ENCODE data around the gene UQCC2. TPM values are rescaled to one million over a fixed set of nuclear protein-coding genes. Genes with fewer than 3 reads are reported as not detected.

UQCC2 gene
- total RNA-seq, 1 donor from 2014 or later = 39.6 TPM

GRCh38 chr6:33668328-33668727, 43.2 kb downstream of the UQCC2 start:
- intact Hi-C loops (cut with DNase I) = no loop called here
- peak overlapping the region; percentile 36 for H3K27ac ChIP-seq
- TF ChIP-seq, protein P1, sequence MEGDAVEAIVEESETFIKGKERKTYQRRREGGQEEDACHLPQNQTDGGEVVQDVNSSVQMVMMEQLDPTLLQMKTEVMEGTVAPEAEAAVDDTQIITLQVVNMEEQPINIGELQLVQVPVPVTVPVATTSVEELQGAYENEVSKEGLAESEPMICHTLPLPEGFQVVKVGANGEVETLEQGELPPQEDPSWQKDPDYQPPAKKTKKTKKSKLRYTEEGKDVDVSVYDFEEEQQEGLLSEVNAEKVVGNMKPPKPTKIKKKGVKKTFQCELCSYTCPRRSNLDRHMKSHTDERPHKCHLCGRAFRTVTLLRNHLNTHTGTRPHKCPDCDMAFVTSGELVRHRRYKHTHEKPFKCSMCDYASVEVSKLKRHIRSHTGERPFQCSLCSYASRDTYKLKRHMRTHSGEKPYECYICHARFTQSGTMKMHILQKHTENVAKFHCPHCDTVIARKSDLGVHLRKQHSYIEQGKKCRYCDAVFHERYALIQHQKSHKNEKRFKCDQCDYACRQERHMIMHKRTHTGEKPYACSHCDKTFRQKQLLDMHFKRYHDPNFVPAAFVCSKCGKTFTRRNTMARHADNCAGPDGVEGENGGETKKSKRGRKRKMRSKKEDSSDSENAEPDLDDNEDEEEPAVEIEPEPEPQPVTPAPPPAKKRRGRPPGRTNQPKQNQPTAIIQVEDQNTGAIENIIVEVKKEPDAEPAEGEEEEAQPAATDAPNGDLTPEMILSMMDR (IDR thresholded peaks at IDR 0.05) = no peak
- H3K27me3 ChIP-seq (ENCODE audit: low read depth) = no peaks in the 10 kb centered on the region
- H3K36me3 ChIP-seq = peaks cover 98% of the 10 kb centered on the region
- H3K4me1 ChIP-seq = peaks cover 5% of the 10 kb centered on the region
- no peak overlapping the region for H3K4me3 ChIP-seq
- no peaks in the 10 kb centered on the region for H3K9me3 ChIP-seq
- DNase-seq (no peak), ATAC-seq (no peak)

- intact Hi-C loops (cut with DNase I) = no loop called here
- Histone ChIP-seq H3K4me1 (peaks cover 5% of the 10 kb centered on the region), H3K9me3 (no peaks in the 10 kb centered on the region), H3K27ac (no peak overlapping the region), H3K36me3 (peaks cover 98% of the 10 kb centered on the region), H3K27me3 (ENCODE audit: low read depth) (no peaks in the 10 kb centered on the region), H3K4me3 (no peak overlapping the region)
- TF ChIP-seq, protein P1 (IDR thresholded peaks at IDR 0.05) = no peak
- DNase-seq = no peak
- no peak for ATAC-seq
These were observed 43.7 kb downstream of the UQCC2 start for GRCh38 chr6:33667776-33668175.

DNA sequence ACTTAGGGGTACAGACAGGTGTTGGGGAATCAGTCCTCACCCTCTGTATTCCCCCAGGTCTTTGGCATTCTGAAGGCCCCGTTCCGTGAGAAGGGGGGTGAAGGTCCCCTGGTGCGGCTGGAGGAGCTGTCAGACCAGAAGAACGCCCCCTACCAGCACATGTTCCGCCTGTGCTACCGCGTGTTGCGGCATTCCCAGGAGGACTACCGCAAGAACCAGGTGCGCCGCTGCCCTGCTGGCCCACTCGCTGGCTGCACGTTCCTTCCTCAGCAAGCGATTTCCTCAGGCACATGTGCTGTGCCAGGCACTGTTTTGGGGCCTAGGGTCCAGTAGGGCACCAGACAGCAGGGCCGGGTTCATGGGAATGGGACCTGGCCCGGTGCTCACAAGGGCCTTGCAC, 44.4 kb downstream of the UQCC2 start:
- no peak overlapping the region for H3K4me3 ChIP-seq
- TF ChIP-seq, protein P1 (IDR thresholded peaks at IDR 0.05) = no peak
- H3K9me3 ChIP-seq = no peaks in the 10 kb centered on the region
- no peaks in the 10 kb centered on the region for H3K27me3 ChIP-seq (ENCODE audit: low read depth)
- intact Hi-C loops (cut with DNase I) = no loop called here
- peaks cover 98% of the 10 kb centered on the region for H3K36me3 ChIP-seq
- no peak for DNase-seq
- peaks cover 5% of the 10 kb centered on the region for H3K4me1 ChIP-seq
- no peak overlapping the region for H3K27ac ChIP-seq
- ATAC-seq = no peak

- ATAC-seq = no peak
- Histone ChIP-seq H3K36me3 (peaks cover 95% of the 10 kb centered on the region), H3K27me3 (ENCODE audit: low read depth) (no peaks in the 10 kb centered on the region), H3K27ac (no peak overlapping the region), H3K4me3 (no peak overlapping the region), H3K9me3 (no peaks in the 10 kb centered on the region), H3K4me1 (peaks cover 5% of the 10 kb centered on the region)
- no peak for DNase-seq
- intact Hi-C loops (cut with DNase I) = no loop called here
- TF ChIP-seq, protein P1 (IDR thresholded peaks at IDR 0.05) = no peak
These were observed 45.5 kb downstream of the UQCC2 start for GRCh38 chr6:33665957-33666356.

DNA sequence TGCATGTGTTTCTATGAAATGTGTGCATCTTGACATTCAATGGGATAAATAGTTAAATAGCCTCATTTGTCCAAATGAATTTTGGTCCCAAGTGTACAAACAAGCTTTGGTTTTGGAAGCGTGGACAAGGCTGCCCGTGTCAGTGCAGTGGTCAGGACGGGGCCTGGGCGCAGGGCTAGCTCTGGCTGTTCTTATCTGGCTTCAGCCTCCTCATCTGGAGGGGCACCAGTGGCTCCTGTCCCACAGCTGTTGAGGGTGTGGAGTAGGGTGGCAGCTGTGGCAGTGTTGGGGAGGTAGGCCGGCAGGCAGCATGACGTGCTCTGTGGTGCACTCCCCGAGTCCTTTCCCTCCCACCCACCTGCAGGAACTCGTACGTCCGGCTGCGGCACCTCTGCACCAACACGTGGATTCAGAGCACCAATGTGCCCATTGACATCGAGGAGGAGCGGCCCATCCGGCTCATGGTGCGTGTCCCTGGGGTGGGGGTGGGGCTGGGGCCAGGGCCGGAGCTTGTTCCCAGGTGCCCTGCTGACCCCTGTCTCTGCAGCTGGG, 46.9 kb downstream of the UQCC2 start:
- DNase-seq (no peak), ATAC-seq (no peak)
- peaks cover 94% of the 10 kb centered on the region for H3K36me3 ChIP-seq
- no peaks in the 10 kb centered on the region for H3K27me3 ChIP-seq (ENCODE audit: low read depth)
- peaks cover 5% of the 10 kb centered on the region for H3K4me1 ChIP-seq
- intact Hi-C loops (cut with DNase I) = no loop called here
- H3K27ac ChIP-seq = no peak overlapping the region
- H3K9me3 ChIP-seq = no peaks in the 10 kb centered on the region
- TF ChIP-seq, protein P1 (IDR thresholded peaks at IDR 0.05) = no peak
- no peak overlapping the region for H3K4me3 ChIP-seq

Data from lower lobe of right lung (tissue), 2 donors.